OCI-LY1 (cell line): ENCODE data around the gene ITPK1.

Experiments
- H2AFZ ChIP-seq: fragments of 200-600 bp; sonication (generic), shearing (Covaris generic); 2 replicates; pipeline ENCODE4 v1.6.0; 2014; ENCODE audit warnings: antibody characterized with exemption, mild to moderate bottlenecking, low read length
- H3F3A ChIP-seq: fragments of 200-600 bp; sonication (generic), shearing (Covaris generic); 2 replicates; pipeline ENCODE4 v1.6.0; 2014; ENCODE audit warnings: mild to moderate bottlenecking, antibody characterized with exemption, low read length, moderate library complexity; ENCODE audit not compliant: insufficient read depth
- H3K27ac ChIP-seq: fragments of 200-600 bp; sonication (generic); 2 replicates; pipeline ENCODE4 v1.5.1; 2014; ENCODE audit warnings: low read length, mixed run types, mild to moderate bottlenecking, low read depth; ENCODE audit not compliant: poor library complexity, severe bottlenecking
- H3K27me3 ChIP-seq: fragments of 200-600 bp; sonication (generic); 2 replicates; pipeline ENCODE4 v1.6.0; 2014; ENCODE audit warnings: antibody characterized with exemption, mild to moderate bottlenecking, low read length, moderate library complexity; ENCODE audit not compliant: insufficient read depth
- H3K36me3 ChIP-seq: fragments of 200-600 bp; sonication (generic); 2 replicates; pipeline ENCODE4 v1.6.1; 2014; ENCODE audit warnings: mild to moderate bottlenecking, antibody characterized with exemption, low read length, moderate library complexity, mixed read lengths; ENCODE audit not compliant: insufficient read depth
- H3K4me1 ChIP-seq: fragments of 200-600 bp; sonication (generic); 2 replicates; pipeline ENCODE4 v1.5.1; 2014; ENCODE audit warnings: mild to moderate bottlenecking, low read length, moderate library complexity; ENCODE audit not compliant: insufficient read depth, severe bottlenecking
- H3K4me2 ChIP-seq: fragments of 200-600 bp; sonication (generic), shearing (Covaris generic); 2 replicates; pipeline ENCODE4 v1.6.1; 2014; ENCODE audit warnings: low read length
- H3K4me3 ChIP-seq: fragments of 200-600 bp; sonication (generic); 2 replicates; pipeline ENCODE4 v1.5.1; 2014; ENCODE audit warnings: low read length, low read depth, mild to moderate bottlenecking, mixed read lengths; ENCODE audit not compliant: poor library complexity, severe bottlenecking
- H3K79me2 ChIP-seq: fragments of 200-600 bp; shearing (Covaris generic); 2 replicates; pipeline ENCODE4 v1.6.1; 2016; ENCODE audit warnings: mixed run types, low read length, mixed read lengths; ENCODE audit not compliant: insufficient read depth
- H3K9ac ChIP-seq: fragments of 200-600 bp; sonication (generic), shearing (Covaris generic); 2 replicates; pipeline ENCODE4 v1.6.1; 2014; ENCODE audit warnings: mild to moderate bottlenecking, low read length, mixed read lengths
- H3K9me2 ChIP-seq: fragments of 200-600 bp; sonication (generic), shearing (Covaris generic); 2 replicates; pipeline ENCODE4 v1.6.1; 2014; ENCODE audit warnings: low read depth, mild to moderate bottlenecking, low read length, mixed read lengths
- H3K9me3 ChIP-seq: fragments of 200-600 bp; shearing (Covaris generic); 2 replicates; pipeline ENCODE4 v1.6.1; 2014; ENCODE audit warnings: low read length, mixed read lengths
- H4K20me1 ChIP-seq: fragments of 200-600 bp; sonication (generic), shearing (Covaris generic); 2 replicates; pipeline ENCODE4 v1.6.0; 2016; ENCODE audit warnings: mild to moderate bottlenecking, low read length; ENCODE audit not compliant: insufficient read depth
- EZH2 ChIP-seq: fragments of 200-600 bp; sonication (generic), shearing (Covaris generic); IDR thresholded peaks from 2 replicates; pipeline ENCODE4 v1.8.0; 2017; ENCODE audit warnings: borderline replicate concordance, mixed run types, mild to moderate bottlenecking, antibody characterized with exemption, low read length, moderate library complexity, mixed read lengths
- TF ChIP-seq, protein P1 (sequence below): fragments of 200-600 bp; sonication (generic), shearing (Covaris generic); IDR thresholded peaks from 2 replicates; pipeline ENCODE4 v1.5.1; 2017; ENCODE audit warnings: mild to moderate bottlenecking, antibody characterized with exemption, low read length, moderate library complexity, mixed read lengths

The ITPK1 gene

DNA sequence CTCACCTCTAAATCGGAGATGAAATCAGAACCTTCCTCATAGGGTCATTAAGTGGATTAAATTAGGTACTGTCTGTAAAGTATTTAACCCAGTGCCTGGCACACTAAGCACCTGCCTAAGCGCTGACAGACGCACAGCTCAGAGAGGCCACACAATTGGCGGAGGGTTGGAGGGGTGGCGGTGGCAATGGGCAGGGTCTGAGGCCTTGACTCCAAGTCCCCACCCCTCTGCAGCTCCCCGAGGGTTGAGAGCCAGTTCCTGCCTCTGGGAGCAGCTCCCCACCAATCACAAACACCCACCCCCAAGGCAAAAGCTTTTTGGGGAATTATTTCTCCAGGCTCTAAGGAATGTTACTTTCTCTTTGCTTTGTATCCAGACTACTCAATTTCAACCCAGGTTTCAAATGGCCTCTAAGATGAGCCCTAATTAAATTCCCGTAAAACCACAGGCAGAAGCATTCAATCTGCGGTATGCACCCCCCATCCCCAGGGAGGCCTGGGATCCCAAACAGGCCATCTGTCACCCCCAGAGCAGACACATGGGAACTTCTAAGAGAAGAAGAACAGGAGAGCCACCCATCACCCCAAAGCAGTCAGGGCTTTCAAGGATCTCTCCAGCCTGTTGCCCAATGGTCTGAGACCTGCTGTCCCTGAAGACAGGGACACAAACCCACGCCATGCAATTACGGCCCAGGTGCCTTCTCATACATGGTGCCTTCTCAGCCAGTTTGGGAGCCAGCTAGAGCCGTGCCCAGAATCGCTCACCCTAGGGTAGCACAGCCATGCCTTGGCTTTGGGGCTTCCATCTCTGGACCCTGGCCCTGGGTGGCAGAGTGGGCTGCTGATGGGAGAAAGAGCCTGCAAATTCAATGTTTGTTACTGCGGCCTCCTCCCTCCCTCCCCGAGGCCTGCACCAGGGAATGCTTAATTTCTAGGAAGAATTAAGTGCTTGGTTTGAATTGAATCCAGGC, 126.7 kb downstream of the ITPK1 start:
- TF ChIP-seq EZH2, result no peak
- TF ChIP-seq, protein P1, sequence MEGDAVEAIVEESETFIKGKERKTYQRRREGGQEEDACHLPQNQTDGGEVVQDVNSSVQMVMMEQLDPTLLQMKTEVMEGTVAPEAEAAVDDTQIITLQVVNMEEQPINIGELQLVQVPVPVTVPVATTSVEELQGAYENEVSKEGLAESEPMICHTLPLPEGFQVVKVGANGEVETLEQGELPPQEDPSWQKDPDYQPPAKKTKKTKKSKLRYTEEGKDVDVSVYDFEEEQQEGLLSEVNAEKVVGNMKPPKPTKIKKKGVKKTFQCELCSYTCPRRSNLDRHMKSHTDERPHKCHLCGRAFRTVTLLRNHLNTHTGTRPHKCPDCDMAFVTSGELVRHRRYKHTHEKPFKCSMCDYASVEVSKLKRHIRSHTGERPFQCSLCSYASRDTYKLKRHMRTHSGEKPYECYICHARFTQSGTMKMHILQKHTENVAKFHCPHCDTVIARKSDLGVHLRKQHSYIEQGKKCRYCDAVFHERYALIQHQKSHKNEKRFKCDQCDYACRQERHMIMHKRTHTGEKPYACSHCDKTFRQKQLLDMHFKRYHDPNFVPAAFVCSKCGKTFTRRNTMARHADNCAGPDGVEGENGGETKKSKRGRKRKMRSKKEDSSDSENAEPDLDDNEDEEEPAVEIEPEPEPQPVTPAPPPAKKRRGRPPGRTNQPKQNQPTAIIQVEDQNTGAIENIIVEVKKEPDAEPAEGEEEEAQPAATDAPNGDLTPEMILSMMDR, result no peak
- H3K4me3 ChIP-seq, result no peak overlapping the region
- no peak overlapping the region for H3K9ac ChIP-seq
- no peaks in the 10 kb centered on the region for H3K9me3 ChIP-seq
- H3K4me1 ChIP-seq, result no peaks in the 10 kb centered on the region
- no peaks in the 10 kb centered on the region for H3K79me2 ChIP-seq
- no peak overlapping the region for H3K27ac ChIP-seq
- no peaks in the 10 kb centered on the region for H4K20me1 ChIP-seq
- no peaks in the 10 kb centered on the region for H3F3A ChIP-seq
- no peaks in the 10 kb centered on the region for H3K27me3 ChIP-seq
- no peaks in the 10 kb centered on the region for H3K36me3 ChIP-seq
- no peak overlapping the region for H3K4me2 ChIP-seq
- H3K9me2 ChIP-seq, result no peaks in the 10 kb centered on the region
- no peak overlapping the region for H2AFZ ChIP-seq

DNA sequence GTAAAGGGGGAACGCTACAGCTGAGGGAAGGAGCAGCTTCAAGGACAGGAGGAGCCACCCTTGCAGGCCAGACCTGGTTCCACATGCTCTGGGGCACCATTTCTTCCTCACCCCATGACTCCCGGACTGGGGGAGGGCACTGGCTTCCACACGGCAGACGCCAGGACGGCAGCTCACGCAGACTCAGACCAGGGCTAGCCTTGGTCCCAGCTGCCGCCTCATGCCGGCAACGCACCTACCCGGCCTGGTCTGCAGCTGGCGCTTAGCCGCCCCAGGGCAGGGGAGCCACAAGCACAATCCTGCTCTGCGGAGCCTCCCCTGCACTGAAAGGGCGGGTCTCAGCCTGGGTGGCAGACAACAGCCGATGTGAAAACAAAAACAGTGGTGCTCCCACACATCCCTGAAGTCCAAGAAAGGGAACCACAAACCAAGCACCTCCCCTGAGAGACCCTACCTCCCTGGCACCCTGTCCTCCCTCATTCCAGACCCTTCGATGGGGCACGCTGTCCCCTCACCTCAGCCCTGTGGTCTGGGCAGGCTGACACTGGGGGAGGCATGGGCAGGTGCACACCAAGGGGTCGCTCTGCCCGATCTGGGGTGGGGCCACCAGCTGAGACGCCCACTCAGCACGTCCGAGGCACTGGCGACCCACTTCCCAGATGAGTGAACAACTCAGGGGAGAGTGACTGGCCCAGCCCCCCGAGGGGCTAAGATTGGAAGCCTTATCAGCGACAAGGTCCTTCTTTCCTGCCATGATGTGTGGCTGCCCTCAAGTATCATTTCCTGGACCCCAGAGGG, 127.8 kb downstream of the ITPK1 start:
- no peak overlapping the region for H3K9ac ChIP-seq

DNA sequence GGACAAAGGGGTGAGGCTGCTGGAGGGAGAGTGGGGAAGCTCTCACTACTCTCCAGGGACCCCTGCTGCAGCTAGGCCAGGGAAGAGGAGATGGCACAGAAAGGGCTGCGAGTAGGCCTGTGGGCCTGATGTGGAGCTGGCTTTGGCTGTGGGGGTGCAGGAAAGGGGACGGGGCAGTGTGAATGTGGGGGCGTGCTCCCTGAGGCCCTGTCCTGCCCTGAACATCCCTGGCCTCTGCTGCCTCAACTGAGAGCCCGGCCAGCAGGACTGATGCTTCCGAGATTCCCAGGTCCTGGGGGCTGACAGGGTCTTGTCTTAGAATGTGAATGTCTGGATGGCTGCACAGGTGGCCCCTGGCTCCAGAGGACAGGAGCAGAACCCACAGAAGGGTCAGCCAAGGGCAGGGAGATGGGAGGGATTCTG, 128.6 kb downstream of the ITPK1 start:
- Histone ChIP-seq H2AFZ (no peak overlapping the region), H3K9me2 (no peaks in the 10 kb centered on the region), H3K36me3 (no peaks in the 10 kb centered on the region), H3K27ac (no peak overlapping the region), H3K4me3 (no peak overlapping the region), H3K4me1 (no peaks in the 10 kb centered on the region), H3K9me3 (no peaks in the 10 kb centered on the region), H3F3A (no peaks in the 10 kb centered on the region), H4K20me1 (no peaks in the 10 kb centered on the region), H3K9ac (no peak overlapping the region), H3K4me2 (no peak overlapping the region), H3K79me2 (no peaks in the 10 kb centered on the region), H3K27me3 (no peaks in the 10 kb centered on the region)
- TF ChIP-seq, protein P1, result no peak
- TF ChIP-seq EZH2, result no peak

More for the DNA sequence above, 127.8 kb downstream of the ITPK1 start:
- H3K9me3 ChIP-seq, result no peaks in the 10 kb centered on the region
- H2AFZ ChIP-seq, result no peak overlapping the region
- H3K27ac ChIP-seq, result no peak overlapping the region
- H3F3A ChIP-seq, result no peaks in the 10 kb centered on the region
- TF ChIP-seq, protein P1, result no peak
- no peak for TF ChIP-seq EZH2
- no peak overlapping the region for H3K4me2 ChIP-seq
- no peaks in the 10 kb centered on the region for H3K4me1 ChIP-seq
- no peaks in the 10 kb centered on the region for H3K27me3 ChIP-seq
- H4K20me1 ChIP-seq, result no peaks in the 10 kb centered on the region
- H3K4me3 ChIP-seq, result no peak overlapping the region
- no peaks in the 10 kb centered on the region for H3K9me2 ChIP-seq
- H3K79me2 ChIP-seq, result no peaks in the 10 kb centered on the region
- H3K36me3 ChIP-seq, result no peaks in the 10 kb centered on the region
